ENCODE results near the gene VPS37C. TPM values are rescaled to one million over a fixed set of nuclear protein-coding genes. Genes with fewer than 3 reads are reported as not detected.
A peak's percentile ranks its signal among the peaks of the same experiment; 100 is the strongest.

The VPS37C gene
- total and polyA plus RNA-seq, 9 of the 15 experiments (the other 6 are each of a cell fraction or from before 2014, with no cell fraction given) = 0.62 to 29.8 (median 11.5) TPM

- TF ChIP-seq REST (IDR thresholded peaks at IDR 0.05; ENCODE audit: borderline replicate concordance) (no peak), REST (CRISPR knock-in tag; IDR thresholded peaks at IDR 0.05; ENCODE audit: low read depth) (no peak), ZNF23 (CRISPR knock-in tag; IDR thresholded peaks at IDR 0.05) (no peak), NCOA1 (IDR thresholded peaks at IDR 0.05; ENCODE audit: low read depth) (peak; percentile 53; the same call in 1 of the 2 replicates), ZBTB40 (IDR thresholded peaks at IDR 0.05) (no peak), ZBTB40 (CRISPR knock-in tag; IDR thresholded peaks at IDR 0.05) (no peak), U2AF1 (optimal IDR thresholded peaks at IDR 0.05; ENCODE audit: low read depth, low read length) (no peak)
Measured at GRCh38 chr11:61151545-61152252, 9.5 kb downstream of the VPS37C start (continued).
